Psoas muscle (tissue), 8 donors: ENCODE results near the gene CMTM4. TPM values are rescaled to one million over a fixed set of nuclear protein-coding genes. Genes with fewer than 3 reads are reported as not detected.

Source experiments
- ATAC-seq, 4 donors: fragments of 200-7000 bp; cut with Tn5 transposase; one replicate each; pipeline ENCODE4 v1.9.1; 2020; ENCODE audit warnings: moderate library complexity in 3 of 4, mild to moderate bottlenecking in 2 of 4
- DNase-seq, 2 donors: peaks; one replicate each; pipeline ENCODE4 v3.0.0-alpha.2; 2020
- H3K27ac ChIP-seq: fragments of 200-600 bp; one replicate; pipeline ENCODE4 v1.8.0; 2022
- H3K27me3 ChIP-seq, 3 donors: fragments of 200-600 bp in 1 of 3; one replicate each; pipeline versions ENCODE4 v1.6.1 to v1.8.0; 2013 to 2022; ENCODE audit warnings: low read length in 2 of 3, mild to moderate bottlenecking in 2 of 3, moderate library complexity in 1 of 3; ENCODE audit not compliant: insufficient read depth in 3 of 3
- H3K36me3 ChIP-seq, 2 donors: fragments of 200-600 bp in 1 of 2; one replicate each; pipeline versions ENCODE4 v1.6.1 to v1.8.0; 2013 to 2022; ENCODE audit warnings: low read depth in 1 of 2, mild to moderate bottlenecking in 1 of 2, moderate library complexity in 1 of 2; ENCODE audit not compliant: insufficient read depth in 1 of 2
- H3K4me1 ChIP-seq: fragments of 200-600 bp; one replicate; pipeline ENCODE4 v1.8.0; 2022
- H3K4me3 ChIP-seq: fragments of 200-600 bp; one replicate; pipeline ENCODE4 v1.8.0; 2022; ENCODE audit warnings: mild to moderate bottlenecking
- H3K9me3 ChIP-seq: fragments of 200-600 bp; one replicate; pipeline ENCODE4 v1.8.0; 2022
- WGBS, 3 donors: extraction: QIAGEN DNeasy Blood & Tissue Kit; methylation state at CpG; one replicate each; pipeline versions ENCODE4 v1.1.6 to v1.1.7; 2013; 5-methylcytosine and 5-hydroxymethylcytosine counted together
- intact Hi-C, 2 donors: fragments of 100-400 bp; cut with DNase I; formaldehyde crosslinking; loops; one replicate each; pipeline versions ENCODE4 v1.11.0 to v1.14.2; 2022
- polyA plus RNA-seq, 3 donors: library from polyadenylated mRNA; stranded (reverse); fragments of 200-250 nt; gene quantifications; one replicate each; pipeline ENCODE4 v1.2.3, GENCODE V29; 2013
- total RNA-seq, 4 donors: library from RNA; stranded (reverse); fragmentation: NEBNext Ultra II Directional in 2 of 4; extraction: Animal tissue kit (Norgen Biotek cat#: 25700) in 2 of 4; gene quantifications; one replicate each; pipeline versions ENCODE4 v1.2.1 to v1.2.4, GENCODE V29; 2021 to 2023
- TF ChIP-seq, protein P1 (sequence below): fragments of 200-600 bp; IDR thresholded peaks from one replicate; pipeline ENCODE4 v1.8.0; 2022; ENCODE audit warnings: antibody characterized with exemption
- donor health status: healthy with polysubstance abuse.
- donor health status: DM: no; HTN: no; CAD: no; lungs with moderate emphysema.
- donor health status: Bipolar disorder and iron deficiency.
- donor health status: healthy.
- donor health status: DM: yes; HTN: yes; CAD: no.
- donor health status: DM: no; HTN: no; CAD: no.
- donor health status: DM: no; HTN: no; CAD: no.
- donor health status: DM: yes; HTN: yes; CAD: no.

The CMTM4 gene
- total and polyA plus RNA-seq, 7 donors = 2.3 to 10.3 (median 7.7) TPM

GRCh38 chr16:66641387-66641786 lies 55.2 kb downstream of the CMTM4 start:
- Histone ChIP-seq H3K36me3 (no peaks in the 10 kb centered on the region), H3K4me3 (no peak overlapping the region), H3K27me3 (no peaks in the 10 kb centered on the region), H3K9me3 (no peaks in the 10 kb centered on the region), H3K27ac (no peak overlapping the region), H3K4me1 (peaks cover 7% of the 10 kb centered on the region)
- TF ChIP-seq, protein P1, sequence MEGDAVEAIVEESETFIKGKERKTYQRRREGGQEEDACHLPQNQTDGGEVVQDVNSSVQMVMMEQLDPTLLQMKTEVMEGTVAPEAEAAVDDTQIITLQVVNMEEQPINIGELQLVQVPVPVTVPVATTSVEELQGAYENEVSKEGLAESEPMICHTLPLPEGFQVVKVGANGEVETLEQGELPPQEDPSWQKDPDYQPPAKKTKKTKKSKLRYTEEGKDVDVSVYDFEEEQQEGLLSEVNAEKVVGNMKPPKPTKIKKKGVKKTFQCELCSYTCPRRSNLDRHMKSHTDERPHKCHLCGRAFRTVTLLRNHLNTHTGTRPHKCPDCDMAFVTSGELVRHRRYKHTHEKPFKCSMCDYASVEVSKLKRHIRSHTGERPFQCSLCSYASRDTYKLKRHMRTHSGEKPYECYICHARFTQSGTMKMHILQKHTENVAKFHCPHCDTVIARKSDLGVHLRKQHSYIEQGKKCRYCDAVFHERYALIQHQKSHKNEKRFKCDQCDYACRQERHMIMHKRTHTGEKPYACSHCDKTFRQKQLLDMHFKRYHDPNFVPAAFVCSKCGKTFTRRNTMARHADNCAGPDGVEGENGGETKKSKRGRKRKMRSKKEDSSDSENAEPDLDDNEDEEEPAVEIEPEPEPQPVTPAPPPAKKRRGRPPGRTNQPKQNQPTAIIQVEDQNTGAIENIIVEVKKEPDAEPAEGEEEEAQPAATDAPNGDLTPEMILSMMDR = no peak
- DNase-seq (no peak), ATAC-seq (no peak)
- intact Hi-C loops = no loop called here
- WGBS, 3 donors = 93 to 100% (median 93%) methylated on average over 1 of the region's 1 CpG

GRCh38 chr16:66640724-66641314 lies 55.7 kb downstream of the CMTM4 start:
- DNase-seq = no peak
- 93 to 100% (median 100%) methylated on average over 3 of the region's 3 CpGs for WGBS, 3 donors
- no peaks in the 10 kb centered on the region for H3K27me3 ChIP-seq
- no peak for ATAC-seq
- intact Hi-C loops = no loop called here
- no peak overlapping the region for H3K4me3 ChIP-seq
- peaks cover 7% of the 10 kb centered on the region for H3K4me1 ChIP-seq
- TF ChIP-seq, protein P1 = no peak
- H3K36me3 ChIP-seq = no peaks in the 10 kb centered on the region
- H3K27ac ChIP-seq = no peak overlapping the region
- no peaks in the 10 kb centered on the region for H3K9me3 ChIP-seq

GRCh38 chr16:66639091-66639885 lies 57.3 kb downstream of the CMTM4 start:
- intact Hi-C loops = no loop called here

GRCh38 chr16:66637806-66638205 lies 58.7 kb downstream of the CMTM4 start:
- Histone ChIP-seq H3K27me3 (no peaks in the 10 kb centered on the region), H3K4me1 (peaks cover 7% of the 10 kb centered on the region), H3K9me3 (no peaks in the 10 kb centered on the region), H3K4me3 (no peak overlapping the region), H3K36me3 (no peaks in the 10 kb centered on the region), H3K27ac (no peak overlapping the region)
- no peak for ATAC-seq
- TF ChIP-seq, protein P1 = no peak
- intact Hi-C loops = no loop called here
- no peak for DNase-seq
- WGBS, 3 donors = 83 to 87% (median 85%) methylated on average over 3 of the region's 3 CpGs

More at GRCh38 chr16:66639091-66639885, 57.3 kb downstream of the CMTM4 start:
- no peak overlapping the region for H3K27ac ChIP-seq
- DNase-seq (no peak), ATAC-seq (no peak)
- 88 to 91% (median 90%) methylated on average over 6 of the region's 6 CpGs for WGBS, 3 donors
- TF ChIP-seq, protein P1 = no peak
- no peaks in the 10 kb centered on the region for H3K9me3 ChIP-seq
- no peaks in the 10 kb centered on the region for H3K36me3 ChIP-seq
- H3K27me3 ChIP-seq = no peaks in the 10 kb centered on the region
- H3K4me3 ChIP-seq = no peak overlapping the region
- H3K4me1 ChIP-seq = peaks cover 7% of the 10 kb centered on the region
